ENCODE data around the gene CCDC18.

DNA sequence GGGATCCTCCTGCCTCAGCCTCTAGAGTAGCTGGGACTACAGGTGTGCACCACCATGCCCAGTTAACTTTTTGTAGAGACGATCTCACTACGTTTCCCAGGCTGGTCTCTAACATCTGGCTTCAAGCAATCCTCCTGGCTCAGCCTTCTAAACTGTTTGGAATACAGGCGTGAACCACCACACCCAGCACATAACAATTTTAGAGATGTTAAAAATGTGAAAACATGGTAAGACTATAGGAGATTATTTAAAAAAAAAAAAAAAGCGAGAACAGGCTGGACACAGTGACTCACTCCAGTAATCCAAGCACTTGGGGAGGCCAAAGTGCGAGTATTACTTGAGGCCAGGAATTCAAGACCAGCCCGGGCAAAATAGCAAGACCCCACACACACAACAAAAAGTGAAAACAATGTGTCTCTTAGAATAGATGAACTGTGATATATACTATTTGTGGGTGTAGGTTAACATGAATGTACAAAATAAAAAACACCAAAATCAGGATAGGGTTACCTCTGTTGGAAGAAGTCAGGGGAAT, 19.6 kb downstream of the CCDC18 start:
- no peak for TF ChIP-seq YY1 (tag by site-specific recombination; IDR thresholded peaks at IDR 0.05)
- TF ChIP-seq ZNF133 (tag by site-specific recombination; IDR thresholded peaks at IDR 0.05): no peak
- TF ChIP-seq, protein P1, sequence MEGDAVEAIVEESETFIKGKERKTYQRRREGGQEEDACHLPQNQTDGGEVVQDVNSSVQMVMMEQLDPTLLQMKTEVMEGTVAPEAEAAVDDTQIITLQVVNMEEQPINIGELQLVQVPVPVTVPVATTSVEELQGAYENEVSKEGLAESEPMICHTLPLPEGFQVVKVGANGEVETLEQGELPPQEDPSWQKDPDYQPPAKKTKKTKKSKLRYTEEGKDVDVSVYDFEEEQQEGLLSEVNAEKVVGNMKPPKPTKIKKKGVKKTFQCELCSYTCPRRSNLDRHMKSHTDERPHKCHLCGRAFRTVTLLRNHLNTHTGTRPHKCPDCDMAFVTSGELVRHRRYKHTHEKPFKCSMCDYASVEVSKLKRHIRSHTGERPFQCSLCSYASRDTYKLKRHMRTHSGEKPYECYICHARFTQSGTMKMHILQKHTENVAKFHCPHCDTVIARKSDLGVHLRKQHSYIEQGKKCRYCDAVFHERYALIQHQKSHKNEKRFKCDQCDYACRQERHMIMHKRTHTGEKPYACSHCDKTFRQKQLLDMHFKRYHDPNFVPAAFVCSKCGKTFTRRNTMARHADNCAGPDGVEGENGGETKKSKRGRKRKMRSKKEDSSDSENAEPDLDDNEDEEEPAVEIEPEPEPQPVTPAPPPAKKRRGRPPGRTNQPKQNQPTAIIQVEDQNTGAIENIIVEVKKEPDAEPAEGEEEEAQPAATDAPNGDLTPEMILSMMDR (tag by site-specific recombination; IDR thresholded peaks at IDR 0.05): no peak
